Measurements from ENCODE around the gene TMA7B. TPM values are rescaled to one million over a fixed set of nuclear protein-coding genes. Genes with fewer than 3 reads are reported as not detected.

The TMA7B gene
- total and polyA plus RNA-seq, 2 donors (not counting 3 experiments of a cell fraction or from before 2014, with no cell fraction given), result not detected

DNA sequence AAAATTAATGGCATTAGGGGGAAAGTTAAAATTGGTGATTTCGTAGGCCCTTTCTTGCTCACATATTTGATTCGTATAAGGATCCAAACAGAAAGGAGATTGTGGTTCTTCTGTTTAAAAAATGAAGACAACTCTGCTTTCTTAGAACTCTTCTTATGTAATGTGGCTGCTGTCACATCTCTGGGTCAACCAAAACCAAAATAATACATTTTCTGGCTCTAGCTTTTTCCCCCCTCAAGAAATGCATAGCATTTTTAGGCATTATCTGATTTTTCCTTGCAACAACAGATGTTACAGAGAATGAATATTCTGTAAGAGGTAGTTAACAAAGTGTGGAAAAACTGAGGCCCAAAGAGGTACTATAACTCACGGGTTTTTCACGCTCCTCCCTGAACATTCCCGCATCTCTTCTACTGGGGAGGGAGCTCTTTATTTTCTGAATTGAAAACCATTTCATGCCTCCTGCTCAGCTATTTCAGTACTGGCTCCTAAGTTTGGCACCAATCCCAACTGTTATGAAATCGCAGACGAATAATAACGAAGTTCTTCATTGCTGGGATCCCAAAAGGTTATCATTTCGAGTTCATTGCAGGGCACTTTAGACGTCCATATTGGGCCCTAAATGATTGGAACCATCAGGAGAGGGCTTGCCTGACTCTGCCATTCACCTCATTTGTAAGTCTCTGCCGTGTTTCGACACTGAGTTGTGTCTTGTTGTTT, 42.3 kb upstream of the TMA7B start:
- intact Hi-C loops (cut with micrococcal nuclease) (no loop called here), dilution Hi-C loops (cut with MboI; ENCODE audit: extremely low pct_ligation_motif_present, low sequenced_read_pairs) (no loop called here)
- POLR2A ChIA-PET, result no interaction called here
- no TSS peak for BruUV-seq (replicated peaks)
- Histone ChIP-seq H3K36me3 (ENCODE audit: control insufficient read depth in 2 of 2, extremely low read depth in 1 of 2, insufficient read depth in 2 of 2, low read length in 2 of 2) (no peaks in the 10 kb centered on the region), H3K27ac (ENCODE audit: insufficient read depth, low read depth, low read length) (no peak overlapping the region), H4K20me1 (replicated peaks; ENCODE audit: control insufficient read depth, extremely low read depth, insufficient read depth, low read length) (no peaks in the 10 kb centered on the region), H3K27me3 (ENCODE audit: control insufficient read depth in 2 of 2, insufficient read depth in 2 of 2, low read length in 2 of 2) (peaks cover 9 to 20% of the 10 kb centered on the region in 2 experiments), H3K9me1 (replicated peaks; ENCODE audit: control insufficient read depth, extremely low read depth, insufficient read depth, low read length) (no peaks in the 10 kb centered on the region), H3K4me2 (ENCODE audit: insufficient read depth, low read length) (no peak overlapping the region), H3K4me3 (replicated peaks in 1 of 3; ENCODE audit: insufficient read depth in 1 of 3, low read depth in 1 of 3, low read length in 3 of 3) (no peak overlapping the region), H3K9me3 (replicated peaks; ENCODE audit: control insufficient read depth, insufficient read depth, low read length) (no peaks in the 10 kb centered on the region), H2AFZ (ENCODE audit: low read depth, low read length) (no peak overlapping the region), H3K9ac (replicated peaks; ENCODE audit: extremely low read depth, insufficient read depth, low read length) (no peak overlapping the region), H3K4me1 (ENCODE audit: control insufficient read depth, extremely low read depth, insufficient read depth, low read length) (no peaks in the 10 kb centered on the region), H3K79me2 (ENCODE audit: control insufficient read depth, insufficient read depth, low read length) (no peaks in the 10 kb centered on the region)
- CTCF ChIA-PET, result no interaction called here
- no peak for DNase-seq (ENCODE audit: low read depth, low spot score)
- TF ChIP-seq GATA2 (IDR thresholded peaks at IDR 0.05; ENCODE audit: insufficient read depth, insufficient read length, low read depth, low read length) (no peak), POLR2A (IDR thresholded peaks at IDR 0.05; ENCODE audit: low read depth, low read length) (no peak)
- FAIRE-seq, result no peak

DNA sequence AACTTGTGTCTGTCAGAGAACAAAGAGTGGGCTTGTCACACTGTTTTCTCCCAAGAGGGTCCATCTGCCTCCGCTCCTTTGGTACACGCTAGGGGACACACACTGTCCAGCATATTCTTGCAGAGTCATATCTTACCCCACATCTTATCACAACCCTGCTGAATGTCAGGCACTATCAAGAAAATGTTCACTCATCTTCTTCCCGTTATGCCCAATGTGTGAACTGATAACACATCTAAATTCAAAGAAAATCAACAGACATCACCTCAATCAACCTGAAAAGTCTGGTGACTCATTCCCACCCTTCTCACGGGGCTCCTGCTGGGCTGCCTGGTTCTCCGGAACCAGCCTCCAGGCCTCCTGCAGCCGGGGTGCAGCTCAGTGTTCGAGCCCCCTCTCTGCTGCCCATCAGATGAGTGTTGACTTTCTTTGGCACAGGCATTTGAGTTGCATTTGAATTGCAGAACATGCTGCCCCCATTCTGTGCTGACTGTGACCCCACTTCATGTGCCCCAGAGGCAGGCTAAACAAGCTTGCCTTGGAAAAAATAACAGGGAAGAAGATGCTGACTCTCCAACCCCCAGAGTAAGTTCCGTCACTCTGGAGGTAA, 40.0 kb upstream of the TMA7B start:
- DNase-seq (ENCODE audit: low read depth, low spot score), result no peak
- dilution Hi-C loops (cut with MboI; ENCODE audit: extremely low pct_ligation_motif_present, low sequenced_read_pairs), result no loop called here
- no peaks in the 10 kb centered on the region for H3K36me3 ChIP-seq (ENCODE audit: control insufficient read depth in 2 of 2, extremely low read depth in 1 of 2, insufficient read depth in 2 of 2, low read length in 2 of 2)
- H4K20me1 ChIP-seq (replicated peaks; ENCODE audit: control insufficient read depth, extremely low read depth, insufficient read depth, low read length), result no peaks in the 10 kb centered on the region
- FAIRE-seq, result no peak
- H3K4me3 ChIP-seq (replicated peaks in 1 of 3; ENCODE audit: insufficient read depth in 1 of 3, low read depth in 1 of 3, low read length in 3 of 3), result no peak overlapping the region
- ChIA-PET CTCF (interaction anchor here (1.2 kb wide), 2 partner anchors 13 to 104 kb away, joined by 4 to 6 read pairs; no protein-coding TSS in a partner anchor), POLR2A (no interaction called here)
- H3K27ac ChIP-seq (ENCODE audit: insufficient read depth, low read depth, low read length), result no peak overlapping the region
- H2AFZ ChIP-seq (ENCODE audit: low read depth, low read length), result no peak overlapping the region
- TF ChIP-seq POLR2A (IDR thresholded peaks at IDR 0.05; ENCODE audit: low read depth, low read length) (no peak), EZH2 (IDR thresholded peaks at IDR 0.05; ENCODE audit: borderline replicate concordance, low read depth, low read length, severe bottlenecking) (no peak), JUN (IDR thresholded peaks at IDR 0.05; ENCODE audit: borderline replicate concordance, insufficient read depth, insufficient read length, low read depth) (no peak), MYC (IDR thresholded peaks at IDR 0.05; ENCODE audit: low read depth, low read length) (no peak), POLR2AphosphoS5 (IDR thresholded peaks at IDR 0.05; ENCODE audit: insufficient read depth, low read depth, low read length) (no peak), FOS (IDR thresholded peaks at IDR 0.05; ENCODE audit: borderline replicate concordance, insufficient read depth, low read length) (no peak), GATA2 (IDR thresholded peaks at IDR 0.05; ENCODE audit: insufficient read depth, insufficient read length, low read depth, low read length) (no peak)
- TF ChIP-seq, protein P1, sequence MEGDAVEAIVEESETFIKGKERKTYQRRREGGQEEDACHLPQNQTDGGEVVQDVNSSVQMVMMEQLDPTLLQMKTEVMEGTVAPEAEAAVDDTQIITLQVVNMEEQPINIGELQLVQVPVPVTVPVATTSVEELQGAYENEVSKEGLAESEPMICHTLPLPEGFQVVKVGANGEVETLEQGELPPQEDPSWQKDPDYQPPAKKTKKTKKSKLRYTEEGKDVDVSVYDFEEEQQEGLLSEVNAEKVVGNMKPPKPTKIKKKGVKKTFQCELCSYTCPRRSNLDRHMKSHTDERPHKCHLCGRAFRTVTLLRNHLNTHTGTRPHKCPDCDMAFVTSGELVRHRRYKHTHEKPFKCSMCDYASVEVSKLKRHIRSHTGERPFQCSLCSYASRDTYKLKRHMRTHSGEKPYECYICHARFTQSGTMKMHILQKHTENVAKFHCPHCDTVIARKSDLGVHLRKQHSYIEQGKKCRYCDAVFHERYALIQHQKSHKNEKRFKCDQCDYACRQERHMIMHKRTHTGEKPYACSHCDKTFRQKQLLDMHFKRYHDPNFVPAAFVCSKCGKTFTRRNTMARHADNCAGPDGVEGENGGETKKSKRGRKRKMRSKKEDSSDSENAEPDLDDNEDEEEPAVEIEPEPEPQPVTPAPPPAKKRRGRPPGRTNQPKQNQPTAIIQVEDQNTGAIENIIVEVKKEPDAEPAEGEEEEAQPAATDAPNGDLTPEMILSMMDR (IDR thresholded peaks at IDR 0.05; ENCODE audit: extremely low read depth in 1 of 2, insufficient read depth in 1 of 2, low read depth in 1 of 2, low read length in 2 of 2), result no peak
- TF ChIP-seq, protein P2, sequence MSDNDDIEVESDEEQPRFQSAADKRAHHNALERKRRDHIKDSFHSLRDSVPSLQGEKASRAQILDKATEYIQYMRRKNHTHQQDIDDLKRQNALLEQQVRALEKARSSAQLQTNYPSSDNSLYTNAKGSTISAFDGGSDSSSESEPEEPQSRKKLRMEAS (IDR thresholded peaks at IDR 0.05; ENCODE audit: insufficient read depth, insufficient read length), result no peak
- no peak overlapping the region for H3K4me2 ChIP-seq (ENCODE audit: insufficient read depth, low read length)
- no peaks in the 10 kb centered on the region for H3K9me3 ChIP-seq (replicated peaks; ENCODE audit: control insufficient read depth, insufficient read depth, low read length)
- BruUV-seq (replicated peaks), result no TSS peak
- no peak overlapping the region for H3K9ac ChIP-seq (replicated peaks; ENCODE audit: extremely low read depth, insufficient read depth, low read length)
- intact Hi-C loops (cut with micrococcal nuclease), result no loop called here
- peaks cover 12 to 23% of the 10 kb centered on the region in 2 experiments for H3K27me3 ChIP-seq (ENCODE audit: control insufficient read depth in 2 of 2, insufficient read depth in 2 of 2, low read length in 2 of 2)
- H3K4me1 ChIP-seq (ENCODE audit: control insufficient read depth, extremely low read depth, insufficient read depth, low read length), result no peaks in the 10 kb centered on the region
- H3K79me2 ChIP-seq (ENCODE audit: control insufficient read depth, insufficient read depth, low read length), result no peaks in the 10 kb centered on the region
- no peaks in the 10 kb centered on the region for H3K9me1 ChIP-seq (replicated peaks; ENCODE audit: control insufficient read depth, extremely low read depth, insufficient read depth, low read length)

Measured in endothelial cell of umbilical vein (primary cell).